GM19397 (cell line): ENCODE results near the gene TTC16.

Source experiments
- ATAC-seq: cut with Tn5 transposase; IDR thresholded peaks from one replicate; pipeline ENCODE4 v1.9.1; 2021; ENCODE audit warnings: mild to moderate bottlenecking, moderate library complexity; ENCODE audit not compliant: unreplicated experiment

Gene TTC16

DNA sequence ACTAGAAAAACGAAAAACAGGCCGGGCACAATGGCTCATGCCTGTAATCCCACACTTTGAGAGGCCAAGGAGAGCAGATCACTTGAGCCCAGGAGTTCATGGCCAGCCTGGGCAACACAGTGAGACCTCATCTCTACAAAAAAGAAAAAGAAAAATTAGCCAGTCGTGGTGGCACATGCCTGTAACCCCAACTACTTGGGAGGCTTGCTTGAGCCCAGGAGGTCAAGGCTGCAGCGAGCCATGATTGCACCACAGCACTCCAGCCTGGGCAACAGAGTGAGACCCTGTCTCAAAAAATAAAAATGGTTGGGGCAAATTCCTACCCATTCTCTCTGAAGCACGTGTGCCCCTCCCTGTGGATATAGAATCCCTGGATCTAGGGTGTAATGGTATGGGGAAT, 17.5 kb upstream of the TTC16 start:
- ATAC-seq = no peak

DNA sequence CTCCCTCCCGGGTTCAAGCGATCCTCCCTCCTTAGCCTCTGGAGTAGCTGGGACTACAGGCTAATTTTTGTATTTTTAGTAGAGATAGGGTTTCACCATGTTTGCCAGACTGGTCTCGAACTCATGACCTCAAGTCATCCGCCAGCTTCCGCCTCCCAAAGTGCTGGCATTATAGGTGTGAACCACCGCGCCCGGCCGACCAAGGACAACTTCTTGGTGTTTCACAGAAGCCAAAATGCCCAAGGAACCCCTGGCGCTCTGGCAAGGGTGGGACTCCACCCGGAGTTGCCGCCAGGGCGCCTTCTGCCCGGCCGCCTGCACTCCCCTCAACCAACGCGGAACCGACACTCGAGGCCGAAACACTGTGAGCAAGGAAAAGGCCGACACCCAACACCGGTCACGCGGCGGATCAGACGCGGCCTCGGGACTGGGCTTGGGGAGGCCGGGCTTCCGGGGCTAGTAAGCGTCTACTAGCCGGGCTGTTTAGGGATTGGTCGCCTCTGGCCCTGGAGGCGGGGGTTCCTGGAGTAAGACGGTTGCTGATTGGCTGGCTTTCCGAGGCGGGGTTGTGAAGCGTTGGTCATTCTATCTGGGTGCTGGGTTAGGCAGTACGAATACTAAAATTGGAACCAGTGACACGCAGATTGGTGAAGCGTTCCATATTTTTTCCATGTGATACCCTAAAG, 16.8 kb upstream of the TTC16 start:
- peak; percentile 91 for ATAC-seq

DNA sequence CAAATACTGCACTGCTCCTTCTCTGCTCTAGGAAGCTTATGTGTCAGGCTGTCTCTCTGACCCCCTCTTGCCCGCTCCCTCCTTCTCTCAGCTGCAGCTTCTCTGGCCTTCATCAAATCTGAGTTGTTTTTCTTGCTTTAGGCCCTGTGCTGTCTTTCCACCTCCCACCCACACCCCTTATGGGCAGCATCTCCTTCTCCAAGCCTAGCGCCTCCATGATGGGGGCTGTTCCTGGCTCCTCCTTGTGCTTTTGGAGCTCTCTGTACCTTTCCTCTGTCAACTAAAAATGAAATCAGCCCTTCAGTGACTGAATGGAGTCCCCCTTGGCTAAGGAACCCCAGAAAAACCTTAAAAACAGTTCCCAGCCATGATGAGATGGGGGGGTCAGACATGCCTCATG, 15.7 kb upstream of the TTC16 start:
- no peak for ATAC-seq

DNA sequence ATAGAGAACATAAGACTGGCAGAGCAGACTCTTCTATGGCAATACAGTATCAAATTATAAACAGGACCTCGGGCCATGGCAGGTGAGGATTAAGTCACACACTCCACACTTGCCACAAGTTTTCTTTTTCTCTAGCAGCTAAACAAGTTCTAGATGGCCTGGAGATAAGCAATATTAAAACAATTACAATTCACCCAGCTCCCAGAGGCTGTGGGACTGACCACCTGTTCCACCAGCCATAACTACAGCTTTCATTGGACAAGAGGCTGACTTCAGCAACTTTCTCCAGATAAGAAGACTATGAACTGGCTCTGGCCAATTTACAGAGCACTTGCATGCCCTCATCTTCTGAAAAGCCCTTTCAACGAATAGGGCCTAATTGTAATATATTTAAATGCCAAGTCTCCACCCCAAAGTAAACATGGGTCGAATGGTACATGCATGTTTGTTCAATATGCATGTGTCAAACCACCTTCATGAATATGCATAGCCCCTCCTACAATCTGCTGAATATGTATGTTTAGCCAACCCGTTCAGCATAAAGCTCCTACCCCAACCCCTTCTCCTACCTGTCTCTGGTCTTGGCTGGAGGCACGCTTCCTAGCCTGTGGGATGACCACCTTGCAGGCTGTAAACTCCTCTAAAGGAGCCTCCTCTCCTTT, 15.2 kb upstream of the TTC16 start:
- no peak for ATAC-seq

DNA sequence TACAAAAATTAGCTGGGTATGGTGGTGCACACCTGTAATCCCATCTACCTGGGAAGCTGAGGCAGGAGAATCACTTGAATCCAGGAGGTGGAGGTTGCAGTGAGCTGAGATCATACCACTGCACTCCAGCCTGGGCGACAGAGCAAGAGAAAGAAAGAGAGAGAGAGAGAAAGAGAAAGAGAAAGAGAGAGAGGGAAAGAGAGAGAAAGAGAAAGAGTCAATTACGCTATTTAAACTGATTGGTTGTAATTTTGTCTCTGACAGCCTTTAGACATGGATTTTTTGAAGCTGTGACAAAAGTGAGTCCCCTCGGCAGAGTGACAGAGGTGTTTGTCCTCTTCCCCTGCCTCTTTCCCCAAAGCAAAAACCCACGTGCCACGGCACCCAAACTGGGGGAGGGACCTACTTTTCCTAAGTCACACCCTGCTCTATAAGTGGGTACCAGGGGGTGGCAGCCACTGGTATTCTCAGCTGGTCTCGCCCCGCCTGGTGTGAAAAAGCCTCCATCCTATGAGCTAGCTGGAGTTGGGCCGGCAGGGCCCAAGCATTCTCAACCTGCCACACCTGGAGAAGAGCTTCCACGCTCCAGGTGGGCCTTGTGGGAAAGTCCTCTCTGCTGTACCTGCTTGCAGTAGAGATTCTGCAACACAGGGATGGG, 12.5 kb upstream of the TTC16 start:
- ATAC-seq = no peak

DNA sequence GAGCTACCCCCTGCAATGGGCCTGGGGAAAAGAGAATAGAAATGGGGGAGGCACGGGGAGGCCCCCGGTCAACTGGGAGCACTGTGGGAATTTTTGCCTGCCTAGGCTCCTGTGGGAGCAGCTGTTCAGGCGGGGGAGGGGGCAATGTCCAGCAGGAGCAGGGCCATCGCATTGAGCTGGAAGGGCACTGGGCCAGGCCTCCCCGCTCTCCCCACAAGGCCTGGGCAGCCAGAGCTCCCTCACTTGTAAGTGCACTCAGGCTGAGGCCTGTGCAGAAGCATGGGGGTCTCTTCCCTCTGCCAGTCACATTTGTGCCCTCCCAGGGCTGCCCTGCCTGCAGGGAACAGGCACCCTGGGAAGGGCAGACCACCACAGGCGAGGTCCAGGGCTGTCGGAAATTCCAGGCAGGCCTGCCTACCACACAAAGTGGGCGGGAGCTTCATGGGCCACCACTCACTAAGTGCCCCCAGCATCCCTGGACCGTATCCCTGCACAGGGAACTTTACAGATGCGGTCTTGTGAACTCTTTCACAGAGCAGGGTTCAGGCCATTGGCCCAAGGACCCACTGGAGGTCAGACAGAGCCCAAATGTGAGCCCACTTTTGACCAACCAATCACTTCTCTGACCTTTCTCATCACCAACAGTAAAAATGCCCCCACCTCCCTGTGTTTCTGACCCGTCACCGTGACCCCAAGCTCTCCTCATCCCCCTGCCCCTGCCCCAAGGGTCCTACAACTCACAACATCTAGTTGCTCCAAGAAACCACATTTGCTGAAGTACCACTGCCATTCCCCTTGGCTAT, 10.1 kb upstream of the TTC16 start:
- ATAC-seq = no peak

DNA sequence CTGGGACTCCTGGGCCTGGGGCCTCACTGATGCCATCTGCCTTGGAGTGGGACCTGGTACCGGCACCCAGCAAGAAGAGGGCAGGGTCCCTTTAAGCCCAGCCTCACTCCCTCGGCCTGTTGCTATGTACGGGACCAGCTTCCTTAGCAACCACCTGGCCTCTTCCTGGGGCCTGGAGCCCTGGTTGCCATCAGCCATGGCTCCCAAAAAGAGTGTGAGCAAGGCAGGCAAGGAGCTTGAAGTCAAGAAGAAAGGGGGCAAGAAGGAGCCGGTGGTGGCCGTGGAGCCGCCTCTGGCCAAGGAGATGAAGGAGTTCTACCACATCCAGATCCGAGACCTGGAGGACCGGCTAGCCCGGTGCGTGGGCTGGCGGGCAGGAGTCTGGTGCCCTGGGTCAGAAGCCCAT, 9.0 kb upstream of the TTC16 start, which contains the start of gene CFAP157:
TSS of gene CFAP157 (plus strand) at position 153 of the 406 bp plus-strand sequence. CDS start at position 197, 44 bp downstream.
- ATAC-seq = no peak

DNA sequence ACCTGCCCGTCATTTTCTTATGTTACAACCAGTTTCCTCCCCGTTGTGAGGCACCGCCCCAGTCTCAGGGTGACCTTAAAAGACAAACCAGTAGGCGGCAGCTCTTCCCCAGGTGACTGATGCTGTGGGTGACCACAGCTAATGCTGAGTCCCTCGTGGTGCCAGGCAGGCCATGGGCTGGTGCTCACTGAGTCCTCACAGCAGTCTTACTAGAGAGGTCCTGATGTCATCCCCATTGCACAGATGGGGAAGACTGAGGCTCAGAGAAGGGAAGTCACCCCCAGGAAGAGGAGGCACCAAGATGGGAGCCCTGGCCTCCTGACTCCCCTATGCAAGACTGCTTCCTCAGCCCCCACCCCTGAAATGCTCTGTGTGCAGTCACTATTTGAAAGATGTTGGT, 8.1 kb upstream of the TTC16 start:
- no peak for ATAC-seq

DNA sequence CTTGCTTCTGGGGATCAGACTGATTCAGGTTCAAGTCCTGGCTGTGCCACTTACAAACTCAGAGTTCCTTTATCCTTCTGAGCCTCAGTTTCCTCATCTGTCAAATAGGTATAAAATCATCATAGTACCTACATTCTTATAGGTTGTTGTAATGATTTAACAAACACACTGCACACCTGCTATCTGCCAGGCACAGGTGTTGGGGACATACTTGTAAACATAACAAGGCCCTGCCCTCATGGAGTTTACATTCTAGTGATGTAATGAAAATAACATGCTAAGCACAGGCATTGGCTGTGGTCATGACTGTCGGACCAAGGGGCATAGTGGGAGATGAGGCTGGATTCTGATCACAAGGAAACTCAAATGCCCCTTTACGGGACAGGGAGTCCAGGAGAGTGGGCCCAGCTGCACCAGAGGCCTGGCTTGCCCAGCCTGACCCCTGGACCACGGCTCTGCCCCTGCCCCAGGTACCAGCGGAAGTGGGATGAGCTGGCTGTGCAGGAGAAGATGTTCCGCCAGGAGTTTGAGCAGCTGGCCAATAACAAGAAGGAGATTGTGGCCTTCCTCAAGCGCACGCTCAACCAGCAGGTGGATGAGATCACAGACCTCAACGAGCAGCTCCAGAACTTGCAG, 6.8 kb upstream of the TTC16 start:
- ATAC-seq = no peak

DNA sequence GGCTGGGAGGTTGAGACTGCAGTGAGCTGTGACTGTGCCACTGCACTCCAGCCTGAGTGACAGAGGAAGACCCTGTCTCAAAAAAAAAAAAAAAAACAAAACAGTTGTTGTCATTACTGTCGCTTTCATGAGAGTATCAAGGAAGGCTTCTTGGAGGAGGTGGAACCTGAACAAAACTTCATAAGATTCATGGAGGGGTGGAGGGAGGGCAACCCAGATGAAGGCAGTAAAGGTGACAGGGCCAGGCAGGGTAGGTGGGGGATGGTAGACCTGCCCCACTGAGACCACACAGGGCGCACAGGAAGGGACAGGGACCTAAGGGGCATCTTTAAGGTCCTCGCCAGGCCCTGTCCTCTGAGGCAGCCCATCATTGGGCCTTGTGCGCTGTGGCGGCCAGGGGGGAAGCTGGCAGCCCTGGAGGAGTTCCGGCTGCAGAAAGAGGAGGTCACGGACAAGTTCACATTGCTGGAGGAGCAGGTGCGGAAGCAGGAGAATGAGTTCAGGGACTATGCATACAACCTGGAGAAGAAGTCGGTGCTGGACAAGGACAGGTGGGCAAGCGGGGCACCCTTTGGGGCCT, 5.6 kb upstream of the TTC16 start:
- ATAC-seq = no peak

DNA sequence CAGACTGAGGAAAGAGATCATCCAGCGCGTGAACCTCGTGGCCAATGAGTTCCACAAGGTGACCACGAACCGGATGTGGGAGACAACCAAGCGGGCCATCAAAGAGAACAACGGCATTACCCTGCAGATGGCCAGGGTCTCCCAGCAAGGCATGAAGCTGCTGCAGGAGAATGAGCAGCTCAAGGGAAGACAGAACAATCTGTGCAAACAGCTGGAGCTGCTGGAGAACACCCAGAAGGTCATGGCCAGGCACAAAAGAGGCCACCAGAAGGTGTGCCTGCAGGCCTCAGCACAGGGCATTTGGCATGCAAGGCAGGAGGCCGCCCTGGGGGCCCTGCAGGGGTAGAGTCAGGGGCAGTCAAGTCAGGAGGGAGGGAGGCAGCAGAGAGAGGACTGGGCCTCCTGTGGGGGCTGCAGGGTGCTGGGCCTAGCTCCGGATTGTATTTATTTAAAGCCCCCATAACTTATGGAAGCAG, 4.6 kb upstream of the TTC16 start:
- ATAC-seq = no peak

DNA sequence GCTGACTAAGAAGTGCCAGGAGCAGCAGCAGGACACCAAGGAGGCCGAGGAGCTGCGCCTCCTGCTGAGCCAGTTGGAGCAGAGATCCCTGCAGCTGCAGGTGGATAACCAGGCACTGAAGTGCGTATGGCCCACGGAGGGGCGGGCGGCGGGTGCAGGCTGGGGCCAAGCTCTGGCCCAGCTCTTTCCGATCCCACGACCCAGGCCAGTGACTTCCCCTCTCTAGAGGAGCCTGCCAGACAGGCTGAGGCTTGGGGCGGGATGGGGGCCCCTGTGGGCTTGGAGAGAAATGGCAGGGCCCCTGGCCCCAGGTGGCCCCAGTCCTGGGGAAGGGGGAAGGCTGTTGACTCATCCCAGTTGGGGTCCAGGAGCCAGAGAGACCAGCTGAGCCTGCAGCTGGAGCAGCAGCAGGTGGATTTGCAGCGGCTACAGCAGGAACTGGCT, 4.0 kb upstream of the TTC16 start:
- ATAC-seq = no peak

DNA sequence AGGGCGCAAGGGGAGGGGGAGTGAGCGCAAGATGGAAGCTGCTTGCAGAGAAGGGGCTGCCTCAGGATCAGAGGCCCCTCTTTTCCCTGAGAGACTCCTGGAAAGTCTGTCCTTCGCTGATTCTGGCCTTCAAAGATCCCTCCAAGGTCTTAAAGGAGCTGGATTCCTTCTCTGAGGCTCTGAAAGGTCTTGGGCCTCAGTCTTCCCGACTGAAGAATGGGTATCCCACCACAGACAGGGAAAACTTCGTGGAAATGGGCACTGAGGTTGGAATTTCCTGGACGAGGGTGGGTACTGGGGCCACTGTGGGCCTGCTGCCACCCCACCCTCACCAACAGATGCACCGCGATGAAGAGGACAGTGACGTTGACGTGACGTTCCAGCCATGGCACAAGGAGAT, 3.5 kb upstream of the TTC16 start:
- ATAC-seq = no peak

DNA sequence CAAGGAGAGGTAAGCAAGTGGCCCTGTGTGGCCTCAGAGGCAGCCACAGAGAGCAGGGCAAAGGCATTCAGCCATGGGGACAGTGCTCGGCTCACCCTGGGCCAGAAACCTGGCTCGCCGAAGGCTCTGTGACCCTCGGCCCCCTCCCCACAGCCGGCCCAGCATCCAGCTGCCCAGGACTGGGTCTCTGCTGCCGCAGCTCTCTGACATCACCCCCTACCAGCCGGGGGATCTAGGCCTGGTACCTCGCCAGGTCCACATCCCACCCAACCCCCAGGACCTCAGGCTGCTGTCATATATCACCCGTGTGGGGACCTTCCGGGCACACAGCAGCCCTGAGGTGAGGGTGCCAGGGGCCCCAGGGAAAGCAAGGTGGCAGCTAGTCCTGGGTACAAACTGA, 3.0 kb upstream of the TTC16 start:
- ATAC-seq = no peak

DNA sequence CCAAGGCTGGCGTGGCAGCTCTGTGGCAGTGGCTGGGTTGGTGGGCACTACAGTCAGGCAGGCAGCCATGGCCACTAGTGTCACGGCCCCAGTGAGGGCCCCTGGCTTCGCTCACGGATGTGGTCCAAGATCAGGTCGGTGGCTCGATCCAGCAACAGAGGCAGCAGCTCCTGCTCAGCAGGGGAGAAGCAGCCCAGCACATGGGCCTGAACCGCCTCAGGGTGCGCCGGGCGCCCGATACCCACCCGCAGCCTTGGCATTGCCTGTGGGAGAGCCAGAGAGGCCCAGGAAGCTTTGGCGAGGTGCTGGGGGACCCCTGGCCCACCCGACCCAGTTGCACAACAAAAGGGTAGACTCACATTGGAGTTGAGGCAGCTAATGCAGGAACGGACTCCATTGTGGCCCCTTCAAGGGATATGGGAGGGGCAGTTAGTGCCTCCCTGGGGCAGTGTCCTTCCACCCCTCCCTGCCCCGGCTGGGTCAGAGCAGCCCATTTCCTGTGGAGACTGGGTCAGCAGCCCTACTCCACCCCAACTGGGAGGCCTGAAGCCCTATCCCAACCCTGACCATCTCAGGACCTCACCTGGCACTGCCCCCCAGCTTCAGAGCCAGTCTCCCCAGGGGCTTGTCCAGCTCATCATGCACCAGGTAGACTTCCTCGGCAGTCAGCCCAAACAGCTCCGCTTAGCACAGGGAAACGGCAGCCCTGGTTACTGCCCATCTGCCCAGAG, 1.7 kb upstream of the TTC16 start:
- no peak for ATAC-seq

DNA sequence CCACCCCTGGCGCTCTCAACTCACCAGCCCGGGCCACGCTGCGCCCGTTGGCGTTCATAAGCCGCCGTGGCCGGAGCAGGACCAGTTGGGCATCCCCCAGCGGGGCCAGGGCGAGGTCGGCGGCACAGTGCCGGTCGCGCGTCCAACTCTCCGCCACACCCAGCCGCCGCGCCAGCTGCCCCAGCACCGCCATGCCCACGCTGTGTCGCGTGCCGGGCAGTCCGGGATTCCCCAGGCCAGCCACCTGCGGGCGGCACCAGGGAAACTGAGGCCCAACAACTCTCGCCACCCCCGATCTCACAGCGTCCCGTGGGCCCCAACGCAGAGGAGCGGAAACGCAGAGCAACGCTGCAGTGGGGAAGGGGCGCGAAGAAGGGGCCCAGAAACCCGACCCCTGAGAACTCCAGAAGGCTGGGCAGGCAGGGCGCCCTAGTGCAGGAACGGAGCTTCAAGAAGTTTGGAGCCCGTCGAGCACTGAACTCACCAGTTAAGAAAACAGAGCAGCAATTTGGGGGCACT, 869 bp upstream of the TTC16 start:
- no peak for ATAC-seq

DNA sequence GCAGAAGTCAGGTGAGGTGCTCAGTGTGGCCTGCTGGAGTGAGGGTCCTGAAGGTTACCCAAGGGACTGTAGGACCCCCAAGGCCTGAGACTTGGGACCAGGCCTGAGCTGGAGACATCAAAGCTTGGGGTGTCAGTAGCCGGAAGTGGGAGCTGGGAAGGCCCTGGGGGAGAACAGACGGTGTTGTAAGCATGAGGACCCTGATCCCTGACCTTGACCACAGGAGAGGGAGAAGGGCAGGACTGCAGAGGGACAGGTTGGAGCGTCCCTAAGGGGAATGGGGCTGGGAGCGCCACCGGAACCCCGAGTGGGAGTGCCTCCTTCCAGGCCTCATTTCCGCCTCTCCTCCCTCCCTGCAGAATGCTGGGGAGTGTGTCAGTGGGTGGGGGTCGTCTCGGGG, 533 bp downstream of the TTC16 start:
- no peak for ATAC-seq

DNA sequence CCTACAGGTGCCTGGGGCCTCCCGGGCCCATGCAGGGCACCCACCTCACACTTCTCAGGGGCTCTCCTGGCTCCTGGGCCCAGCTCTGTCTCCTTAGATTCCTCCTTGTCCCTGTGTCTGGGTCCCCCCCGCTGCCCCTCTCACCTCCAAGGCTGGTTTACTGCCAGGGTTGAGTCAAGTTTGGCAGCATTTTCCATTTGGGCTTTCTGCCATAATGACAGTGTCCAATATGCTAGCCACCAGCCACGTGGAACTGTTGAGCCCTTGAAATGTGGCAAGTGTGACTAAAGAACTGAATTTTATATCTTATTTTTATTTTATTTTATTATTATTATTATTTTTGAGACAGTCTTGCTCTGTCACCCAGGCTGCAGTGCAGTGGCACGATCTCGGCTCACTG, 1.9 kb downstream of the TTC16 start:
- ATAC-seq = no peak

DNA sequence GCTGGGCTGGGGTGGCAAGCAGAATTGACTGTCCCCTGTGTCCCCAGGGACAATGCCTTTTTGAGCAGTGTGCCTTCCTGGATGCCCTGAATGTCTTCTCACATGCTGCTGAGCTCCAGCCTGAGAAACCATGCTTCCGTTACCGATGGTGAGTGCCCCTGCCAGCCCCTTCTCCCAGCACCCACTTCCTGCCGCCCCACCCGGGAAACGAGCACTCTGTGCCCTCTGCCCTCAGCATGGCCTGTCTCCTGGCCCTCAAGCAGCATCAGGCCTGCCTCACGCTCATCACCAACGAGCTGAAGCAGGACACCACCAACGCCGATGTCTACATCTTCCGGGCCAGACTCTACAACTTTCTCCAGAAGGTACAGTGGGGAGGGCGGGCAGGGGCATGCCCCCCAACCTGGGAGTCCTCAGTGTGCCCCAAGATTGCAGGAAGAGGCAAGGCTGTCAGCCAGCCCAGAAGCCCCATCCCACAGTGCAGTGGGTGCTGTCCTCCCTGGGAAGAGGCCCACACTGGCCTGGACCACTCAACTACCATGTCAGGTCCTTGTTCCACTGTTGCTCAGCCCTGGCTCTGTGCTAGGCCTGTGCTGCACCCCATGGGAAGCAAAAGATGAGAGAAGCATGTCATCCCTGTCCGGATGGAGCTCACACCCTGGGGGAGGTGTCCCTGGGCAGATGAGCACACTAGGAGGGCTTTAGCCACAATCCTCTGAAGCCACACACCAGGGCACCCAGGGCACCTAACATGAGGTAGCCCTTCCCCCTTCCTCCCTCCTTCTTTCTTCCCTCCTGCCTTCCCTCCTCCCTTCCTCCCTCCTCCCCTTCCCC, 4.4 kb downstream of the TTC16 start:
- ATAC-seq = no peak
